HG02981 (cell line): ENCODE measurements around the gene C16orf87.
"Not testable (repeated sequence)": the region's sequence is repeated elsewhere in the genome, so short reads cannot be mapped to it uniquely, and the experiment has no call there.

Experiments used
- ATAC-seq: cut with Tn5 transposase; IDR thresholded peaks from one replicate; pipeline ENCODE4 v1.9.1; 2021; ENCODE audit warnings: mild to moderate bottlenecking, moderate library complexity; ENCODE audit not compliant: unreplicated experiment

Gene C16orf87, protein sequence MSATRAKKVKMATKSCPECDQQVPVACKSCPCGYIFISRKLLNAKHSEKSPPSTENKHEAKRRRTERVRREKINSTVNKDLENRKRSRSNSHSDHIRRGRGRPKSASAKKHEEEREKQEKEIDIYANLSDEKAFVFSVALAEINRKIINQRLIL

DNA sequence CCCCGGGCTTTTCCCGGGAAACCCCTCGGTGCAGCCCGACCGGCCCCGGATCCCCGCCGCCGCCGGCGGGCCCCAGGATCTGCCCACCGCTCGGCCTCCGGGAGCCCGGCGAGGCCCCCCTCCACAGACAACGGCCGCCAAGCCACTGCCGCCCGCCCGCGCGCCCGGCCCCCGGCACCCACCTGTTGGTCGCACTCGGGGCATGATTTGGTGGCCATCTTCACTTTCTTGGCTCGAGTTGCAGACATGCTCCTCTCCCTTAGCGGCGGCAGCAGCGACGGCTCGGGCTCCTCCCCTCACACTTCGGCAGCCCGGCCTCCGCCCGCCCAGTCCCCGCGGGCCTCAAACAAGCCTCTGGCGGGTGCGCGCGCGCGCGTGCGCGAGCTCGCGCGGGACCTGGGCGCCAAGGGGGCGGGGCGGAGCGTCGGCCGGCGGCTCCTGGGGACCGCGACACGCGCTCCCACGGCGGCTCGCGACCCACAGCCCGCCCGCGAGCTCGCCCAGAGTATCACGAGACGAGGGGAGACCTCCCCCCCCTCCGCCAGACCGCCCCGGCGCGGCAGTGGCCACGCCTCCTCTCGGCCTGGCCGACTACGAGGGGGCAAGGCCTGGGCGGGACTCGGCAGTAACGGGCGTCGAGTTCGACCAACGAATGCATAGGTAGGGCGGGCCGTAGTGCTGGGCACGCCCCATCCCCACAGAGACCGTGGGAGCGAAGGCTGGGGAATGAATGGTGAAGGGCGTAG is at the start of gene C16orf87:
C16orf87 (minus strand) TSS at position 279 of the 746 bp plus-strand sequence; CDS start at position 248, 31 bp downstream.
- peak; percentile 92 for ATAC-seq

DNA sequence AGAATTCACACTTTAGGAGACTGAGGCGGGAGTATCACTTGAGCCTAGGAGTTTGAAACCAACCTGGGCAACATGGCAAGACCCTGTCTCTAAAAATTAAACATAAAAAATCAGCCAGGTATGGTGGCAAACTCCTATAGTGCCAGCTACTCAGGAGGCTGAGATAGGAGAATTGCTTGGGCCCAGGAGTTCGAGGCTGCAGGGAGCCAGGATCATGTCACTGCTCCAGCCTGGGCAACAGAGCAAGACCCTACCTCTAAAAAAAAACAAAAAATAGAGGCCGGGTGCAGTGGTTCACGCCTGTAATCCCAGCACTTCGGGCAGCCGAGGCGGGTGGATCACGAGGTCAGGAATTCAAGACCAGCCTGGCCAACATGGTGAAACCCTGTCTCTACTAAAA is 44.3 kb upstream of the C16orf87 start:
- no peak for ATAC-seq

DNA sequence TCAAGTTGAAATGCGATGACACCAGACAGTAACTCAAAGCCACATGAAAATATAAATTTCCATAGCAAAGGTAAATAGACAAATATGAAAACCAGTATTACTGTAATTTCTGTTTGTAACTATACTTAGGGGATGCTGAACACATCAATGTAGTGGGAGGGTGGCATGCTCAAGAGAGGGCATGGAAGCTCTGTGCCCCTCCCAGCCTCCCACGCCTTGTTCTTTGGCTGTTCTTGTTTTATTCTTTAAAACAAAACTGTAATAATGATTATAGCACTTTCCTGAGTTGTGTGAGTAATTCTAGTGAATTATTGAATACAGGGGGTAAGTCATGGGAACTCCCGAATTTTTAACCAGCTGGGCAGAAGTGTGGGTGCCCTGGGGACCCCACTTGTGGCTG is 42.2 kb upstream of the C16orf87 start:
- ATAC-seq, result no peak

DNA sequence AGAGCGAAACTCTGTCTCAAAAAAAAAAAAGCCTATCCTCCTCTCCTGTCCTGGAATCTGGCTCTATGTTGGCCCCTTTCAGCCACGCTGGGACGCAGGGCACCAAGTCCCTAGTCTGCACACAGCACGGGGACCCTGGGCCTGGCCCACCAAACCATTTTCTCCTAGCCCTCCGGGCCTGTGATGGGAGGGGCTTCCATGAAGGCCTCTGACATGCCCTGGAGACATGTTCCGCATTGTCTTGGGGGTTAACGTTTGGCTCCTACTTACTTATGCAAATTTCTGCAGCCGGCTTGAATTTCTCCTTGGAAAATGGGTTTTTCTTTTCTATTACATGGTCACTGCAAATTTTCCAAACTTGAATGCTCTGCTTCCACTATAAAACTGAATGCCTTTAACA is 40.6 kb upstream of the C16orf87 start:
- no peak for ATAC-seq

DNA sequence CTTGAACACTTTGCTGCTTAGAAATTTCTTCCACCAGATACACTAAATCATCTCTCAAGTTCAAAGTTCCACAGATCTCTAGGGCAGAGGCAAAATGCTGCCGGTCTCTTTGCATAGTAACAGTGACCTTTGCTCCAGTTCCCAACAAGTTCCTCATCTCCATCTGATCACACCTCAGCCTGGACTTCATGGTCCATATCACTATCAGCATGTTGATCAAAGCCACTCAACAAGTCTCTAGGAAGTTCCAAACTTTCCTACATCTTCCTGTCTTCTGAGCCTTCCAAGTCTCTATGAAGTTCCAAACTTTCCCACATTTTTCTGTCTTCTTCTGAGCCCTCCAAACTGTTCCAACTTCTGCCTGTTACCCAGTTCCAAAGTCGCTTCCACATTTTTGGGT is 37.9 kb upstream of the C16orf87 start:
- ATAC-seq, result not testable (repeated sequence)

DNA sequence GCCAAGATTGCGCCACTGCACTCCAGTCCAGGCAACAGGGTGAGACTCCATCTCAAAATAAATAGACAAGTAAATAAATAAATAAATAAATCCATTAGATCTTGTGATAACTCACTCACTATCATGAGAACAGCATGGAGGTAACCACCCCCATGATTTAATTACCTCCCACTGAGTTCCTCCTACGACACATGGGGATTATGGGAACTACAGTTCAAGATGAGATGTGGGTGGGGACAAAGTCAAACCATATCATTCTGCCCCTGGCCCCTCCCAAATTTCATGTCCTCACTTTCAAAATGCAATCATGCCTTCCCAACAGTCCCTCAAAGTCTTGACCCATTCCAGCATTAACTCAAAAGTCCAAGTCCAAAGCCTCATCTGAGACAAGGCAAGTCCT is 36.5 kb upstream of the C16orf87 start:
- not testable (repeated sequence) for ATAC-seq

DNA sequence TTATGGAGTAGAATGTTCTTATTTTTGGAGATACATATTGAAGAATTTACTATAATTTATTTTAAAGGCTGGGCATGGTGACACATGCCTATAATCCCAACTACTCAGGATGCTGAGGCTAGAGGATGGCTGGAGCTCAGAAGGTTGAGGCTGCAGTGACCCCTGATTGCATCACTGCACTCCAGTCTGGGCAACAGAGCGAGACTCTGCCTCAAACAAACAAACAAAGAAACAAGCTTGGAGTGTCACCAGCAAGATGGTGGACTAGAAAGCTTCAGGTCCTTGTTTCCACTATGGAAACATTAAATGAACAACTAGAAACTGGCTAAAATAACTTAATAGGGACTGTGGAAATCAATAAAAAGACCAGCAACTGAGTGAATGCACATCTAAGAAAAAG is 35.3 kb upstream of the C16orf87 start:
- no peak for ATAC-seq

DNA sequence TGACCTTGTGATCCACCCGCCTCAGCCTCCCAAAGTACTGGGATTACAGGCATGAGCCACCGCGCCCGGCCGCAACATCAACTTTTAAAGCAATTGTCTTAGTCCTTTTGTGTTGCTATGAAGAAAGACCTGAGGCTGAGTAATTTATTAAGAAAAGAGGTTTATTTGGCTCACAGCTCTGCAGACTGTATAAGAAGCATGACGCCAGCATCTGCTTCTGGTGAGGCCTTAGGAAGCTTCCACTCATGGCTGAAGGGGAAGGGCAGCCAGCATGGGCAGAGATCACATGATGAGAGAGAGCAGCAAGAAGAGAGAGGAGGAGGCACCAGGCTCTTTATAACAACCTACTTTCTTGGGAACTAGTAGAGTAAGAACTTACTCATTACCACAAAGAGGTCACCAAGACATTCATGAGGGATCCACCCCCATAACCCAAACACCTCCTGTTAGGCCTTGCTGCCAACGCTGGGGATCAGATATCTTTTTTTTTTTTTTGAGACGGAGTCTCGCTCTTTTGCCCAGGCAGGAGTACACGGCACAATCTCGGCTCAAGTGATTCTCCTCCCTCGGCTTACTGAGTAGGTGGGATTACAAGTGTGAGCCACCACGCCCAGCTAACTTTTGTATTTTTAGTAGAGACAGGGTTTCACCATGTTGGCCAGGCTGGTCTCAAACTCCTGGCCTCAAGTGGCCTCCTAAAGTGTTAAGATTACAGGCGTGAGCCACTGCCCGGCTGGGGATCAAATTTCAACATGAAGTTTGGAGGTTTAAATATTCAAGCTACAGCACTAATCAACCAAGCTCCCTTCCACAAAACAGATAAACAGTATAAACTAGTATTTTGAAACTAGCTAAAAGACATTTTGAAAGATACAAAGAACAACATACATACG is 31.8 kb upstream of the C16orf87 start:
- ATAC-seq, result no peak

DNA sequence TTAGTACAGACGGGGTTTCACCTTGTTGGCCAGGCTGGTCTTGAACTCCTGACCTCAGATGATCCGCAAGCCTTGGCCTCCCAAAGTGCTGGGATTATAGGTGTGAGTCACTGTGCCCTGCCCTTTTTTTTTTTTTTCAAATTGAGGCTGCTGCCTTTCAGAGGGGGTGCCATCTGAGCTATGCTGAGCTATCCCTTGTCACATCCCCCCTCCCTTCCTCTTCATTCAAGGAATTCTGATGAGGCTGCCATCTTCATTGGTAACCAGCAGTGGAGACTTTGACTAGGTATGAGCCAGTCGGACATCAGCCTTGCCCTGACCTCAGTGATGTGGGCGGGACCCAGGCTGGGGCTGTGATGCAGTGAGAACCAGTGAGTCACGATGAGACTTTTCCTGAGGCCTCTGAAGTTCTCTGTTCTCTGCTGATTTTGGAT is 28.8 kb upstream of the C16orf87 start:
- no peak for ATAC-seq

DNA sequence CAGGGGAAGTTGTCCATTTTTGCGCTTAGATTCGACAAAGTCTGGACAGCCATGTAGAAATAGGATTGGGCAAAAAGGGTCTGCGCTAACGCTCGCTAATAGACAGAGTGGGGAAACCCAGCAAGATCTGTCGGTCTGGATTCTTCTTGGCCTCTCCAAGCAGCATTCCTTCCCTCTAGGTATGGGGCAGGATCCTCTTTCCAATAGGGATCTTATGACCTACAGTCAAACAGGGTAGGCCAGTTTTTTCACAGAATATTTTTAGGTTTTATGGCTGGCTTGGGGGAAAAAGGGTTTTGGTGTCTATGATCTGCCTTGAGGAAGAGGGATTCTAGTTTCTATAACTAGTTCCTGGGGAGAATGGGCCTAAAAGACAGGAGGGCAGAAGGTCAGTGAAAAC is 27.2 kb upstream of the C16orf87 start:
- no peak for ATAC-seq

DNA sequence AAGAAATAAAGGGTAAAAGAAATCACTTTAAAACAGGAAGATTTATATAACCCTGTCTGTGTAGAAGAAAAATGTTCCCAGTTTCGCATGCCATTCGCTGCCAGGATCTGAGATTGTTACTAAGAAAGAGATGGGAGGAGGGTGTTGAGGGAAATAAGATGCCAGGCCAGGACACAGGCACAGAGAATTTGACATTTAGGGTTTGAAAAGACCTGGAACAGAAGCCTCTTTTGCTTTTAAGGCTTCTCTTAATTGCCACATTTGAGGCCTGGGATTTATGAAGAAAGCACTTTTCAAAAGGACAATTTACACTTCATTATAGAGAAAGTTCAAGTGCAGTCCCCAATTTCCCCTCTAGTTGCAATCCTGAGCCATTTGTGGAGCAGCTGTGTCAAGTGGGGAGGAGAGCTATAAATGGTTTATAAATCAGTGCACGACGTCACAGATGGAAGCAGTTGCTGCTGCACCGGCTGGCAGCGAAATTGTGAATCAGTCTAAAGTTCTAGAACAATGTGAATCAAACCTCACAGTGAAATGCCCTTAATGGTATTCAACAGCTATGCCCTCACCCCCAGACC is 26.5 kb upstream of the C16orf87 start:
- no peak for ATAC-seq

DNA sequence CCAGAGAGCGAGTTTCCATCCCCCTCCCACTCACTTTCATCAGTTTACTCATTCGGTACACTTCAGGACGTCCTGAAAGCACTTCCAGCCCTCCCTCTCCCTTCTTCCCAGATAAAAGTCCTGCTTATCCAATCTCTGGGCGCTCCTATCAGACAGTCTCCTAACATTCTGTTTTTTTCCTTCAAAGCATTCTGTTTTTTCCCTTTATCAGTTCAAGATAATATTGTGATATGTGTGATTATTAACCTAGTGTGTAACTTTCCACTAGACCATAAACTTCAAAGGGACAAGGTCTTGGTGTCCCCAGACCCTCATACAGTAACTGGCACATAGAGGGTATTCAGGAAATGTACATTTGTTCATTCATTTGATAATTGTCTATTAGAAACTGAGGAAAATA is 24.4 kb upstream of the C16orf87 start:
- ATAC-seq, result no peak

DNA sequence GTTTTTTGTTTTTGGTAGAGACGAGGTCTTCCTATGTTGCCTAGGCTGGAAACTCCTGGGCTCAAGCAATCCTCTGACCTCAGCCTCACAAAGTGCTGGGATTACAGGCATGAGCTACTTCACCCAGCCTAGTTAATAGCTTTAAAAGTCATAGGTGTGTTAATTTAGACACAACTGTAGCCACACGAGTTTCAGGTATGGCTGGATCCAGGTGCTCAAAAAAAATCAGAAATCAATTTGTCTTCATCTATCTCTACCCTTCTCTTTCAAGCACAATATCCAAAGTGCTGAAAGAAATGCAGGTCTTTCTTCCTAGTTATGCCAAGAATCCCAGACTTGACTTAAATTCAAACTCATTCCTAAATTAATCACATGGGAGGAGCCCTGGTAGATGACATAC is 23.9 kb upstream of the C16orf87 start:
- no peak for ATAC-seq

DNA sequence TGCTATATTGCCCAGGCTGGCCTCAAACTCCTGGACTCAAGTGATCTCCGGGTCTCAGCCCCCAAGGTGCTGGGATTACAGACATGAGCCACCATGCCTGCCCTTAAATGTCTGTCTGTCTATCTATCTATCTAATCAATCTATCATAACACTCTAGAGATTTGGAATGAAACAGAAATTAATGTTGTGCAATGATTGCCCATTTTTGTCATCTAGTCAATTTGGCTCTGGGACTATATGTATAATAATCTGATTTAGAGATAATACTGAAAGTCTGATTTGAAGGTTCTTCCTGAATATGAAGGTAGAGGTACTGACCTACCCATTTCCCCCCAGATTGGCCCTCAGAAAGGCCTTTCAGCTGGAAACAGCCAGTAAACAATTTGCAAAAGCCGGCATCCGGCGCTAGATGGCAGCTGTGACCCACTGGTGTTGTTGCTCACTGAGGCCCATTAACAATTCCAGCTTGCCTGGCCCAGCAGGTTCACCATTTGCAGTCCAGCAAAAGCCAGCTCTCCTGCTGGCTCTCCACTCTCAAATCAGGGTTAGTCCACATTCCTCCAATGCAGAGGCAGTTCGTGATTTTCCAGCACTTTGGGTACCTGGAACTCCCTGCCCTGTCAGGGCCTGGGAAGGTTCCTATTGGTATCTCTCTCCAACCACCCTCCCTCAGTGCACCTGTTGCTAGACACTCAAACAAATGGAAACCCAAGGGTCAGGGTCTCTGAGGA is 22.9 kb upstream of the C16orf87 start:
- no peak for ATAC-seq

DNA sequence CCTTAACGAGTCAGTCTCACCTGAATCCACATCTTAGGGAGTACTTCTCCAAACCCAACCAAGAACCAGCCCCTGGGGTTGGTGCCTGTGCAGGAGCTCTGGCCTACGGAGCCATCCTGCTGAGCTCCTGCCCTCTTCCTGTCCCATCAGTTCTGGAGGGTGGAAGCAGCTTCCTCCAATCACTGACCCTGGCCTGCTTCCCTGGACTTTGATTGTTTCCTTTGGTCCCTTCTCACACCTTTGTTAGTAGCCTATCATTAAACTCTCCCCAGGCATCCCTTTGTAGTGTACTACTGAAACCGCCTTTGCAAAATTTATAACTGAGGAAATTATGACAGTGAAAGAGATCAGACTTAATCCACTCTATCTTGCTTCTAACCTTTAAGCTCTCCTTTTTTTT is 21.1 kb upstream of the C16orf87 start:
- ATAC-seq, result no peak

DNA sequence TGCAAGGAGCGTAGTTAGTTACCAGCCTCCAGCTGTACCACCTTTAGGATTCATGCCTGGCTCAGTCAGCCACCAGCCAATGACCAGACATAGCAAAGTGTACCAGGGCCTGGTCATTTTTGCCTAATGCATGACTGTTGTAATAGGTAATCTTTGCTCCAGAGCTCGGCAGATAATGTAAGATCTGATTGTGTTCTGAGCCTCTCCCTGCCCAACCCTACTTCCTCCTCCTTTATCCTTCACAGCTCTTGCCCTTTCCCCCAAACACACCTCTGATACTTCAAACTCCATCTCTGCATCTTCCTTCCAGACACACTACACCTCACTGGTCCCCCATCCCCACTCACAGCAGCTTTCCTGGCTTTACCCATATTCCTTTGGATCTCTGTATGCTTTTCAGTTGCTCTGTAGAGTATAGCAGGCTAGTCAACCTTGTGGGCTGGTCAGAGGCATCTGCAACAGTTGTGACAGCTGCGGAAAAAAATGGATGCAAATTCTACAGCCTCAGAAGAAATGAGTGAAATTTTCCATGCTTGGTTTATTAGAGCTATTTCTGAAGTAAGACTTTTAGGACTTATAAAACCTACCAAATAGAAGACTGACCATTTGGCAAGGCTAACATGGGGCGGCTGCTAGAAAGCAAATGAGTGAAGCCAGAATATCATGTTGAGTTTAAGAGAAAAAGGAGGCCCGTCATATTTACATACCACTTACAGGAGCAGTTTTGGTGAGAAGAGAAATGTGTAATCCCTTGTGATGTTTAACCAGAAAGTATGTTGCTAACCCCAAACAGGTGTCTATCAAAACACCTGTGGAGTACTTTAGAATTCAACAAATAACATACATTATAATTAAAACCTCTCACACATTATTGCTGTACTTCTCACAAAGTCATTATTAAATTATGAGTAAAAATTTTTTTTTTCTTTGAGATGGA is 19.9 kb upstream of the C16orf87 start:
- no peak for ATAC-seq

DNA sequence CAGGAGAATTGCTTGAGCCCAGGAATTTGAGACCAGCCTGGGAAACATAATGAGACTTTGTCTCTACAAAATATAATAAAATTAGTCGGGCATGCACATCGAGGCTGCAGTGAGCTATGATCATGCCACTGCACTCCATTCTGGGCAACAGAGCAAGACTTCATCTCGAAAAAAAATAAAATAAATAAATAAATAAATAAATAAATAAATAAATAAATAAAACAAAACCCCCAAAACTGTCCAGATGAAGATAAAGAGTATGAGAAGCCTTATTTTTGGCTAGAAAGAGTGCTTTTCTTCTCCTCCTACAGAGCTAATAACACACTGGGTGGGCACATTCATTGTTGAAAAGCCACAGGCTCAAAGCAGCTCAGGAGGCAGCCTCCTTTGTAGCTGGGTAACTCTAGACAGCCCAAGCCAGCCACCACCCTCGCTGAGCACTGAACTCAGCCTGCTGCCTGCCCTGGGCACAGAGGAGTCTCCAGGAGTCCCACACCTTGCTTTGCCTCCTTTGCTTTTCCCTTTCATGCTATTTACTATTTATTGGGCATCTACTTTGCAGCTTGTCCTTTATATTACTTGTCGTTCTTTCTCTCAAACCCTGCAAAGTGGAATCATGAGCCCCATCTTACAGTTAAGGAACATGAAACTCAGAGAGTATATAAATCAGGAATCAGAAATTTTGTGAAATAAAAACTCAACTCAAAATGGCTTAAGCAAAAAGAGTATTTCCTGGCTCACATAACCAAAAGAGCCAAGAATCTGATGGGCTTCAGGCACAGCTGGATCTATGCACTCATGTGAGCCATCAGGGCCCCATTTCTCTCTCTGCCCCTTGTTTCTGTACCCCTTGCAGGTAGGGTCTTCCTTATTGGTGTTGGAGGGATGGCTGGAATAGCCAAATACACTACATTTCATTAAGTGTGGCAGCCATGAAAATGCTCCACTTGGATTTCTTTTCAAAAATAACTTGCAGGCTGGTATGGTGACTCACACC is 18.1 kb upstream of the C16orf87 start:
- ATAC-seq, result no peak

DNA sequence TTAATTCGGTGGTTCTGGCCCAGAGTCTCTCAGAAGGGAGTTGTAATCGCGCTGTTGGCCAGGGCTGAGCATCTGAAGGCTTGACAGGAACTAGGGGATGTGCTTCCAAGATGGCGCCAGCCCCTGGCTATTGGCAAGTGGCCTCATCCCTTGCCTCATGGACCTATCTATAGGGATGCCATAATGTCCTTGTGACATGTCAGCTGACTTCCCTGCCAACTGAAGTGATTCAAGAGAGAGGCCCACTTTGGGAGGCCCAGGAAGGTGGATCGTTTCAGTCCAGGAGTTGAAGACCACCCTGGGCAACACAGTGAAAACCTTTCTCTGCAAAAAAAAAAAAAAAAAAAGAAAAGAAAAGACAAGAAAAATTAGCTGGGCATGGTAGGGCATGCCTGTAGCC is 15.0 kb upstream of the C16orf87 start:
- ATAC-seq, result no peak
